HG02885 (cell line): Measurements from ENCODE around the gene OTOR.

Source experiments
- ATAC-seq: cut with Tn5 transposase; IDR thresholded peaks from one replicate; pipeline ENCODE4 v1.9.1; 2021; ENCODE audit warnings: mild to moderate bottlenecking; ENCODE audit not compliant: unreplicated experiment, poor library complexity

Gene OTOR

GRCh38 chr20:16747291-16747811 lies 807 bp upstream of the OTOR start:
- no peak for ATAC-seq

- ATAC-seq, result no peak
Observed at GRCh38 chr20:16749573-16749972, 1.4 kb downstream of the OTOR start.

- ATAC-seq, result peak; percentile 42
Observed at GRCh38 chr20:16752082-16752481, 3.9 kb downstream of the OTOR start.

GRCh38 chr20:16752901-16753300 lies 4.7 kb downstream of the OTOR start:
- ATAC-seq, result no peak

- ATAC-seq, result peak; percentile 59
Observed at GRCh38 chr20:16758454-16759180, 10.5 kb downstream of the OTOR start.

- ATAC-seq, result peak; percentile 10
Observed at GRCh38 chr20:16759181-16759563, 11.0 kb downstream of the OTOR start.

GRCh38 chr20:16760431-16761304 lies 12.5 kb downstream of the OTOR start:
- no peak for ATAC-seq

GRCh38 chr20:16761305-16761829 lies 13.2 kb downstream of the OTOR start:
- peak; percentile 76 for ATAC-seq

- ATAC-seq, result no peak
Observed at GRCh38 chr20:16764560-16764959, 16.4 kb downstream of the OTOR start.

GRCh38 chr20:16771213-16771612 lies 23.1 kb downstream of the OTOR start:
- no peak for ATAC-seq

- no peak for ATAC-seq
Observed at GRCh38 chr20:16775961-16776360, 27.8 kb downstream of the OTOR start.

- no peak for ATAC-seq
Observed at GRCh38 chr20:16777126-16777525, 29.0 kb downstream of the OTOR start.

GRCh38 chr20:16778159-16778558 lies 30.0 kb downstream of the OTOR start:
- ATAC-seq, result no peak

- ATAC-seq, result no peak
Observed at GRCh38 chr20:16781496-16781895, 33.3 kb downstream of the OTOR start.

GRCh38 chr20:16785226-16785625 lies 37.1 kb downstream of the OTOR start:
- no peak for ATAC-seq
